HS-27A (cell line): Measurements from ENCODE around the gene KIAA0753.

ENCODE experiments used
- DNase-seq: peaks from one replicate; pipeline ENCODE4 v3.0.0-alpha.2; 2012; ENCODE audit warnings: low read depth, missing footprints

Gene KIAA0753

DNA sequence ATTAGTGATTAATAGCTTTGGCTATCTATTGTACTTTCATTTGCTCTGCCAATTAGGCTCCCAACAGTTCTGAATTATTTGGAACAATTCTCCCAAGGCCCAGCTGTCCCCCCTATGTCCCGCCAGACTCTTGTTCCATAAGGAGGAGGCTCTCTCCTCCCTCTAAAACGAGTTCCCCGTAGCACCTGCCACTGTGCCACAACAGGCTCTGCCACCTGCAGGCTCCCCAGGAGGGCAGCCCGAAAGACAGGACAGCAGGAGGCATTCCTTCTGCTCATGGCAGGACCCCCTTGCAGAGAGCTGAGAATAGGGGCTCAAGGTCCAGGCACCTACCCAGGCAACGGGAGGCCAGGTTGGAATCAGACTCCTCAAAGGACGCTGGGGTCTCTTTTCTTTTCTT is 93.2 kb downstream of the KIAA0753 start:
- DNase-seq, result no peak

GRCh38 chr17:6546069-6546718 is 94.3 kb downstream of the KIAA0753 start:
- no peak for DNase-seq

DNA sequence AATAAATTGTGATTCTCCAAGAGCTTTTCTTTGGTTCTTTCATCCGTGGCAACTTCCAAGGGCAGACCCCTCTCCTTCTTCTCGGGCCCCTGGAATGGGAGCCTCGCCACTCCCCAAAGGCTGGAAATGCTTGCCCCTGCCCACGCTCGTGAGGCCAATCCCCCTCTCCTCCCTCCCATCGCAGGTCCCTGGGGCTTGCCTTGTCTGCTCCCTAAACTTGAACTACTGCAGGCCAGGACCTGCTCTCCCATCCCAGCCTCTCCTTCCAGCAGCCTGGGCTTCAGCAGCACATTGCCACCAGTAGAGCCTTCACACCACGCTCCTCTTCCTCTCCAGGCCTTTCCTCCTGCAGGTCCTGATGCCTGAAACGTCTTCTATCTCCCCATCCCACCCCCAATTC is 95.2 kb downstream of the KIAA0753 start:
- no peak for DNase-seq

- no peak for DNase-seq
Observed at GRCh38 chr17:6544011-6544370, 96.5 kb downstream of the KIAA0753 start.

DNA sequence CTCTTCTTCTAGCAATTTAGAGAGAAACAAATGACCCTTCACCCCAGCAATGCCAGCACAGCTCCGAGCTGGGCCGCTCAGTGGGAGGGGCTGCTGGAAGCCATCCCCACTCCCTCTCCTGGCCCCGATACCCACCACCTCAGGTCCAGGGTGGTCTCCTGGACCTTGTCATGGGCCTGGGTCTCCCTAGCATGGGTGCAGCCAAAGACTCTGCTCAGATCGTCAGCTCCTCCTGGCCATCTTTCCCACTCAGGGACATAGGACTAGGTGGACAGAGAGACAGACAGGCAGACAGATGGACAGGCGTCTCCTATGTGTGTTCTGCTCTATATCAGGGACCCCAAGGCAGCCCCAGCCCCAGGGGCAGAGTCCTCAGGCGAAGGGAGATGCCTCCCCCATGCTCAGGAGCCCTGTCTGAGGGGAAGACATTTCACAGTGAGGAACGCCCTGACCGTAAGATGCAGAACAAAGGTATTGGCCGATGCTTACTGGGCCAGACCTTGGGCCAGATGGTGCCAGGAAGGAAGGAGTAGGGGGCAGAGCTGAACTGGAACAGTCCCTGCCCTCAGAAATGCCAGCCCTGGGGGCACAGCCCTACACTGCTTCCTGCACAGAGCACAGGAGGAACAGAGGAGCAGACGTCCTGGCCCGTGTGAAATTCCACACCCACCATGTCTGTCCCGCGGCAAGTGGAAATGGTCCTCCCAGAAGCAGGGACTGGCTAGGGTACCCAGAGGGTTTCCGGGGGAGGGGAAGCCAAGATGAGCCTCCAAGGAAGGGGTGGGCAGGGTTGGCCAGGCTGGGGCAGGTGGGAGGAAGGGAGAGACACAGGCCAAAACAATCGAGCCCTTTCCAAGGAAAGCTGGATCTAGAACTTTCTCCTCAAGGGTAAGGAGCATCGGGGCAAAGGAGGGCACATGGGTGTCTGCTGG is 97.2 kb downstream of the KIAA0753 start:
- DNase-seq, result no peak

DNA sequence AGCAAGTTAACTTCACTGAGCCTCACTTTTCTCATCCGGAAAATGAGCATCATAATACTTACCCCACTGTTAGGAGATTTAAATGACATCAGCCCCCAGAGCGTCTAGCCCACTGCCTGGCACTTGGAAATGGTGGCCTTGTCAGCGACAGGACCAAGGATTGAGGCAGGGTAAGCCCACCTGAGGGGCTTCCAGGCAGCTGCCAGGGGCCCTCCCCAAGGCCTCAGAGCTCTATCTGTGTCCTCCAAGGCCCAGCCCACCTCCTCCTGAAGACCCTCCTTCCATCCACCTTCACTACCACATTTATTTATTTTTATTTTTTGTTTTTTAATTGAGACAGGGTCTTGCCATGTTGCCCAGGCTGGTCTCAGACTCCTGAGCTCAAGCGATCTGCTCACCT is 97.9 kb downstream of the KIAA0753 start:
- DNase-seq, result no peak

GRCh38 chr17:6541886-6542285 is 98.6 kb downstream of the KIAA0753 start:
- DNase-seq, result no peak

GRCh38 chr17:6539871-6540270 is 100.6 kb downstream of the KIAA0753 start:
- DNase-seq, result no peak

GRCh38 chr17:6536566-6537065 is 103.9 kb downstream of the KIAA0753 start:
- DNase-seq, result no peak

- DNase-seq, result no peak
Observed at GRCh38 chr17:6536053-6536452, 104.5 kb downstream of the KIAA0753 start.

- DNase-seq, result no peak
Observed at GRCh38 chr17:6534846-6535514, 105.5 kb downstream of the KIAA0753 start.

DNA sequence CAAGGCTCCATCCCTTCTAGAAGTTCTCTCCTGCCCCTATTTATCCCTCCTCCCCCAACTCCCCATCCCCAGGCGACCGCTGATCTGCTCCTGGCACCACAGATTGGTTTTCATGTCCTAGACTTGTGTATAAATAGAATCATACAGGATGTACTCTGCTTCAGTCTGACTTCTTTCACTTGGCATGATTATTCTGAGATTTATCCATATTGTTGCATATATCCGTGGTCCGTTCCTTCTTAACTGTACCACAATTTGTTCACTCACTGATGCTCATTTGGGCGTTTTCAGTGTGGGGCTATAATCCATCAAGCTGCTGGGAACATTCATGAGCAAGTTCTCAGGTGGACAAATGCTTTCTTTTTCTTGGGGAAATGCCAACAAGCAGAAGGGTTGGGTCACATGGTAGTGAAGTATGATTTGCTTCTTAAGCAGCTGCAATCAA is 108.0 kb downstream of the KIAA0753 start:
- DNase-seq, result no peak

DNA sequence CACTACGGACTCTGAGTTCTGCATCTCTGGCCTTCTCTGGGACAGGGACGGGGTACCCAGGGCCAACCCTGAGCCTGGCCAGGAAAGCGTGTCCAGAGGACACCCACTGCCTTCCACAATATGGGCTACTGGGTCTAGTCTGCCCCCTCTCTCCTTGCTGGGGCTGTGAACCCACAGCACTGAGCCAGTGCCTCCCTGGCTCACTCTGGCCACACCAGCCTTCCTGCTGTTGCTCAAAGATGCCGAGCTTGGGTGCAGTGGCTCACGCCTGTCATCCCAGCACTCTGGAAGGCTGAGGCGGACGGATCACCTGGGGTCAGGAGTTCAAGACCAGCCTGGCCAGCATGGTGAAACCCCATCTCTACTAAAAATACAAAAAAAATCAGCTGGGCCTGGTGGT is 108.9 kb downstream of the KIAA0753 start:
- no peak for DNase-seq

DNA sequence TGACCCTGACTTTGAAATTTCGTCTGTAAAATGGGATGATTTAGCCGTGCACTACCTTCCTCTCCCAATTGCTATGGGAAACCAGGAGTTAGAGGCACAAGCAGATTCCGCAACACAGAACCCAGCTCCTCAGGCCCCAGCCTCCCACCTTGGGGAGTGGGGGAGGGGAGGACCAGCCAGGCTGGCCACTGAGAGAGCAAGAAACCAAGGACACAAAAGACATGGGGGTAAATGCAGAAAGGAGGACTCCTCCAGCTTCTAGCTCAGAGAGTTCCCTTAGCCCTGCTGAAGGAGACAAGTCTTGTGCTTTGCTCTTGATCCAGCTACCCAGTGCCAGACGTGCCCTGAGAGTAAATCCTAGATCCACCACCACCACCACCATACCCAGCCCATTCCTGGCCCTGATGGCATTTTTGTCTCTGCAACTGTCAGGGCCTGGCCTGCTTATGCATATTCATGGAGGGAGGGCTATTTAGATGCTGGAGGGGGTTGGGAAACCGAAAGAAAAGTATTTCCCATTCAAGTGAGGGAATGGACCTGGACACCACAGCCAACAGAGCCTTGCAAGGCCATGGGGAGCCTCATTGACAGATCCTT is 110.1 kb downstream of the KIAA0753 start:
- no peak for DNase-seq

DNA sequence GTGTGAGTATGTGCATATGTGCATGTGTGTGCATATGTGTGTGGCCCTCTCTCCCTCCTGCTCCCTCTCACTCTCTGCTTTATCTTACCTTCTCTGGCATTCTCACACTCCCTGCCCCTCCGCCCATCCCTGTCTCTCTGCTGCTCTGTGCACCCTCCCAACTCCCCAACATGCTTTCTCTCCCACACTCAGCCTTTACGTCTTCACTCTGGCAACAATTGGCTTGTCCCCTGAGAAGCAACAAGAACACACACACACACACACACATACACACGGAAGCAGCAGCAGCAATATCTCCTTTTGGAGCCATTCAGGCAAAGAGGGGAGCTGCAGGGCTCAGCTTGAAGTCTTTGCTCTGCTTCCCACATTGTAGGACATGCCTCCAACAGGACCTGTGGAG is 112.0 kb downstream of the KIAA0753 start:
- DNase-seq, result no peak
